A673 (cell line): Measurements from ENCODE around the gene EAF1.

Experiments used
- EZH2 ChIP-seq: fragments of 200-600 bp; sonication (generic); IDR thresholded peaks from 2 replicates; pipeline ENCODE4 v1.6.1; 2017; ENCODE audit warnings: borderline replicate concordance, low read depth, mild to moderate bottlenecking, mixed read lengths, antibody characterized with exemption, low read length; ENCODE audit not compliant: poor library complexity, severe bottlenecking
- TF ChIP-seq, protein P1 (sequence below): fragments of 300-800, 200-600 bp; sonication (generic); conservative IDR thresholded peaks from 2 replicates; pipeline ENCODE4 v1.5.1; 2017; ENCODE audit warnings: low read depth, mild to moderate bottlenecking, antibody characterized with exemption, low read length, moderate library complexity, mixed read lengths

DNA sequence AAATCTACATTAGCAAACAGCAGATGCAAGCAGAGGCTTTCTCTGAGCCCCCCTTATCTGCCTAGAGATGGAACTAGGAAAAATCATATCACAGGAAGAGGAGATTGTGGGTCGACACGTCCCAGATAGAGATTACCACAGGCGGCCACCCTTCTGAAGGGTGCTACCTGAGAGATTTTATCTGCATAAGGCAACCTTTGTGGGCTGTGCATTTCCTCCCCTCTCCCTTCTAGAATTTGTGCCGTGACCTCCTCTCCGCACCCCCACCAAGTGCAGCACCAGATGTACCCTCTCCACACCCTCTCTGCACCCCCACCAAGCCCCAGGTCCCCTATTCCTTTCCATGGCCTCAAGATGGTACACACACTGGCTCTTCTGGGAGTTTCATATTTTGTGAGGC lies 27.4 kb upstream of the EAF1 start:
- TF ChIP-seq, protein P1, sequence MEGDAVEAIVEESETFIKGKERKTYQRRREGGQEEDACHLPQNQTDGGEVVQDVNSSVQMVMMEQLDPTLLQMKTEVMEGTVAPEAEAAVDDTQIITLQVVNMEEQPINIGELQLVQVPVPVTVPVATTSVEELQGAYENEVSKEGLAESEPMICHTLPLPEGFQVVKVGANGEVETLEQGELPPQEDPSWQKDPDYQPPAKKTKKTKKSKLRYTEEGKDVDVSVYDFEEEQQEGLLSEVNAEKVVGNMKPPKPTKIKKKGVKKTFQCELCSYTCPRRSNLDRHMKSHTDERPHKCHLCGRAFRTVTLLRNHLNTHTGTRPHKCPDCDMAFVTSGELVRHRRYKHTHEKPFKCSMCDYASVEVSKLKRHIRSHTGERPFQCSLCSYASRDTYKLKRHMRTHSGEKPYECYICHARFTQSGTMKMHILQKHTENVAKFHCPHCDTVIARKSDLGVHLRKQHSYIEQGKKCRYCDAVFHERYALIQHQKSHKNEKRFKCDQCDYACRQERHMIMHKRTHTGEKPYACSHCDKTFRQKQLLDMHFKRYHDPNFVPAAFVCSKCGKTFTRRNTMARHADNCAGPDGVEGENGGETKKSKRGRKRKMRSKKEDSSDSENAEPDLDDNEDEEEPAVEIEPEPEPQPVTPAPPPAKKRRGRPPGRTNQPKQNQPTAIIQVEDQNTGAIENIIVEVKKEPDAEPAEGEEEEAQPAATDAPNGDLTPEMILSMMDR = no peak
- no peak for TF ChIP-seq EZH2
